ENCODE results near the gene GLI2. TPM values are rescaled to one million over a fixed set of nuclear protein-coding genes. Genes with fewer than 3 reads are reported as not detected.

The GLI2 gene
- total and polyA plus RNA-seq, 2 of the 13 experiments (the other 11 are each of a cell fraction or from before 2014, with no cell fraction given): not detected

DNA sequence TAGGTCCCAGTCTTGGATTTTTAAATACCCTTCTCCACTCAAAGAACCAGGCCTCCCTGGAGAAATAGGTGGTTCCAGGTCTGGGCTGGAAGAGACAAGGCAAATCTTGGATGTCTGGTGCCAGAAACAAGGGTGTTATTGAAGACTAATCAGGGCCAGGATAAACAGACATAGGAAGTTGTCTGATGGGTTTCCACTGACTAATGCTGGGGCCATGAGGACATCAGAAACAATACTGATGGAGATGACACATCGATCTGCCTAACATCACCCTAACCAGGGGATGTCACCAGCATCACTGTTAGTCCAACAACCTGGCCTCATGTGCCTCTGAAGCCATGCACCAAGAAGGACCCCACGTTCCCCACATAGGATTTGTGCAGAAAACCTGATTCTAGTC, 42.5 kb upstream of the GLI2 start:
- H3K27ac ChIP-seq (ENCODE audit: extremely low read length, insufficient read depth, low read length): no peak overlapping the region
- intact Hi-C loops (cut with micrococcal nuclease; ENCODE audit: unreplicated experiment): no loop called here

DNA sequence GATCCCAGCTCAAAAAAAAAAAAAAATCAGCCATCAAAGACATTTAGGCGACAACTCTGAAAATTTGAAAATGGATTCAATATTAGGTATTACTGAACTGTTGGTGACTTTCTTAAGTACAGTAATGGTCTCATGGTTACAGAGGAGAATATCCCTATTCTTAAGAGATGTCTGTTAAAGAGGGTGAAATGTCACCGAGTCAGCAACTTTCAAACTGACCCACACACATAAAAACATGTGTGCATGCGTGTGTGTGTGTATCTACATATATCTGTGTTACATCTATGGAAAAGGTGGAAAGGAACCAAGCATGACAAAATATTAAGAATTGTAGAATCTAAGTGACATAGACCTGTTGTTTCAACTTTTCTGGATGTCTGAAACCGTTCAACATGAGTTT, 41.6 kb upstream of the GLI2 start:
- no peak for TF ChIP-seq DNMT1 (CRISPR knock-in tag; IDR thresholded peaks at IDR 0.05)
- peak; percentile 59 to 76 for TF ChIP-seq MAFK (conservative IDR thresholded peaks at IDR 0.05 in 1 of 2, IDR thresholded peaks at IDR 0.05 in 1 of 2; ENCODE audit: low read length in 2 of 2)
- TF ChIP-seq MAFF (IDR thresholded peaks at IDR 0.05; ENCODE audit: low read depth, low read length): 0 out of 2 replicates have a peak, but pooled peaks have one; percentile 54
- Histone ChIP-seq H3K4me1 (ENCODE audit: insufficient read depth, low read length) (no peaks in the 10 kb centered on the region), H3K9me3 (ENCODE audit: low read length) (no peaks in the 10 kb centered on the region), H3K36me3 (replicated peaks in 1 of 2; ENCODE audit: control insufficient read depth in 1 of 2, insufficient read depth in 2 of 2, low read length in 2 of 2) (no peaks in the 10 kb centered on the region), H3K27me3 (ENCODE audit: control insufficient read depth in 1 of 2, insufficient read depth in 2 of 2, low read length in 2 of 2) (peaks cover 5 to 68% of the 10 kb centered on the region in 2 experiments; a peak in 4 of 5 replicates), H4K20me1 (ENCODE audit: insufficient read depth, low read length) (no peaks in the 10 kb centered on the region; the same call in 1 of the 2 replicates), H3K79me2 (ENCODE audit: insufficient read depth, low read length) (no peaks in the 10 kb centered on the region), H3K27ac (ENCODE audit: extremely low read length, insufficient read depth, low read length) (no peak overlapping the region), H3K4me2 (ENCODE audit: low read depth, low read length) (no peak overlapping the region), H3K4me3 (replicated peaks in 1 of 3; ENCODE audit: insufficient read depth in 1 of 3, low read depth in 2 of 3, low read length in 3 of 3) (no peak overlapping the region), H2AFZ (ENCODE audit: low read length) (no peak overlapping the region), H3K9ac (ENCODE audit: insufficient read depth, low read depth, low read length) (no peak overlapping the region)
- DNase-seq (ENCODE audit: low spot score): no peak
- BruUV-seq (replicated peaks): no TSS peak
- intact Hi-C loops (cut with micrococcal nuclease; ENCODE audit: unreplicated experiment): no loop called here
- in situ Hi-C loops (cut with HindIII; ENCODE audit: extremely low pct_ligation_motif_present, low pct_unique_long_range_greater_than_20kb): loop anchor here (10.0 kb wide), 1 partner anchor 631 kb away; no protein-coding TSS in a partner anchor
- WGBS (ENCODE audit: low lambda C conversion rate): 4% methylated on average over 4 of the region's 4 CpGs
- ATAC-seq: no peak
- FAIRE-seq: no peak
- ChIA-PET POLR2A (no interaction called here), CTCF (ENCODE audit: low intra/inter-chr PET ratio, low total read pairs) (interaction anchor here (4.5 to 5.0 kb wide), 2 partner anchors 377 to 386 kb away, joined by 49 to 59 read pairs; no protein-coding TSS in a partner anchor)

More for the DNA sequence above, 42.5 kb upstream of the GLI2 start:
- Histone ChIP-seq H3K4me2 (ENCODE audit: low read depth, low read length) (no peak overlapping the region), H3K9ac (ENCODE audit: insufficient read depth, low read depth, low read length) (no peak overlapping the region), H4K20me1 (ENCODE audit: insufficient read depth, low read length) (no peaks in the 10 kb centered on the region; the same call in 1 of the 2 replicates), H3K79me2 (ENCODE audit: insufficient read depth, low read length) (no peaks in the 10 kb centered on the region), H2AFZ (ENCODE audit: low read length) (no peak overlapping the region), H3K4me3 (replicated peaks in 1 of 3; ENCODE audit: insufficient read depth in 1 of 3, low read depth in 2 of 3, low read length in 3 of 3) (no peak overlapping the region), H3K4me1 (ENCODE audit: insufficient read depth, low read length) (no peaks in the 10 kb centered on the region), H3K36me3 (replicated peaks in 1 of 2; ENCODE audit: control insufficient read depth in 1 of 2, insufficient read depth in 2 of 2, low read length in 2 of 2) (no peaks in the 10 kb centered on the region), H3K9me3 (ENCODE audit: low read length) (no peaks in the 10 kb centered on the region), H3K27me3 (ENCODE audit: control insufficient read depth in 1 of 2, insufficient read depth in 2 of 2, low read length in 2 of 2) (peaks cover 5 to 65% of the 10 kb centered on the region in 2 experiments; a peak in 4 of 5 replicates)
- in situ Hi-C loops (cut with HindIII; ENCODE audit: extremely low pct_ligation_motif_present, low pct_unique_long_range_greater_than_20kb): loop anchor here (10.0 kb wide), 1 partner anchor 632 kb away; no protein-coding TSS in a partner anchor
- WGBS (ENCODE audit: low lambda C conversion rate): 4% methylated on average over 2 of the region's 2 CpGs
- ATAC-seq (no peak), DNase-seq (ENCODE audit: low spot score) (no peak), FAIRE-seq (no peak)
- ChIA-PET CTCF (ENCODE audit: low intra/inter-chr PET ratio, low total read pairs) (interaction anchor here (4.5 to 5.0 kb wide), 2 partner anchors 378 to 387 kb away, joined by 49 to 59 read pairs; no protein-coding TSS in a partner anchor), POLR2A (no interaction called here)
- TF ChIP-seq, protein P1, sequence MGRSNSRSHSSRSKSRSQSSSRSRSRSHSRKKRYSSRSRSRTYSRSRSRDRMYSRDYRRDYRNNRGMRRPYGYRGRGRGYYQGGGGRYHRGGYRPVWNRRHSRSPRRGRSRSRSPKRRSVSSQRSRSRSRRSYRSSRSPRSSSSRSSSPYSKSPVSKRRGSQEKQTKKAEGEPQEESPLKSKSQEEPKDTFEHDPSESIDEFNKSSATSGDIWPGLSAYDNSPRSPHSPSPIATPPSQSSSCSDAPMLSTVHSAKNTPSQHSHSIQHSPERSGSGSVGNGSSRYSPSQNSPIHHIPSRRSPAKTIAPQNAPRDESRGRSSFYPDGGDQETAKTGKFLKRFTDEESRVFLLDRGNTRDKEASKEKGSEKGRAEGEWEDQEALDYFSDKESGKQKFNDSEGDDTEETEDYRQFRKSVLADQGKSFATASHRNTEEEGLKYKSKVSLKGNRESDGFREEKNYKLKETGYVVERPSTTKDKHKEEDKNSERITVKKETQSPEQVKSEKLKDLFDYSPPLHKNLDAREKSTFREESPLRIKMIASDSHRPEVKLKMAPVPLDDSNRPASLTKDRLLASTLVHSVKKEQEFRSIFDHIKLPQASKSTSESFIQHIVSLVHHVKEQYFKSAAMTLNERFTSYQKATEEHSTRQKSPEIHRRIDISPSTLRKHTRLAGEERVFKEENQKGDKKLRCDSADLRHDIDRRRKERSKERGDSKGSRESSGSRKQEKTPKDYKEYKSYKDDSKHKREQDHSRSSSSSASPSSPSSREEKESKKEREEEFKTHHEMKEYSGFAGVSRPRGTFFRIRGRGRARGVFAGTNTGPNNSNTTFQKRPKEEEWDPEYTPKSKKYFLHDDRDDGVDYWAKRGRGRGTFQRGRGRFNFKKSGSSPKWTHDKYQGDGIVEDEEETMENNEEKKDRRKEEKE (IDR thresholded peaks at IDR 0.05): no peak
- TF ChIP-seq KLF12 (CRISPR knock-in tag; IDR thresholded peaks at IDR 0.05; ENCODE audit: borderline replicate concordance): no peak
- no peak for TF ChIP-seq SATB2 (CRISPR knock-in tag; IDR thresholded peaks at IDR 0.05)
- TF ChIP-seq BHLHE40 (IDR thresholded peaks at IDR 0.05; ENCODE audit: low read length): no peak
- no peak for TF ChIP-seq RCOR2 (CRISPR knock-in tag; IDR thresholded peaks at IDR 0.05)
- BruUV-seq (replicated peaks): no TSS peak
